GM21381 (cell line): ENCODE measurements around the gene TRIM44.

Experiments
- ATAC-seq: cut with Tn5 transposase; IDR thresholded peaks from one replicate; pipeline ENCODE4 v1.9.1; 2021; ENCODE audit warnings: mild to moderate bottlenecking, moderate library complexity; ENCODE audit not compliant: unreplicated experiment

Gene TRIM44

GRCh38 chr11:35662649-35663407, at the start of gene TRIM44:
TSS of gene TRIM44 (plus strand) at chr11:35662775. CDS start at chr11:35663112, 337 bp downstream.
- peak; percentile 91 for ATAC-seq

- no peak for ATAC-seq
Measured at GRCh38 chr11:35614939-35615569, 47.5 kb upstream of the TRIM44 start.

- ATAC-seq: no peak
Measured at GRCh38 chr11:35615921-35616900, 46.4 kb upstream of the TRIM44 start.

GRCh38 chr11:35617316-35617686, 45.3 kb upstream of the TRIM44 start:
- ATAC-seq: no peak

GRCh38 chr11:35617687-35618496, 44.7 kb upstream of the TRIM44 start, which contains the start of gene FJX1:
TSS of gene FJX1 (plus strand) at chr11:35618460. CDS start at chr11:35618637, 177 bp downstream.
- ATAC-seq: peak; percentile 36

- peak; percentile 33 for ATAC-seq
Measured at GRCh38 chr11:35618497-35619115, 44.0 kb upstream of the TRIM44 start.

GRCh38 chr11:35619116-35619854, 43.3 kb upstream of the TRIM44 start:
- peak; percentile 36 for ATAC-seq

- no peak for ATAC-seq
Measured at GRCh38 chr11:35619855-35620640, 42.5 kb upstream of the TRIM44 start.

- no peak for ATAC-seq
Measured at GRCh38 chr11:35620795-35621194, 41.8 kb upstream of the TRIM44 start.

GRCh38 chr11:35621620-35622019, 41.0 kb upstream of the TRIM44 start:
- ATAC-seq: no peak

GRCh38 chr11:35622070-35622469, 40.5 kb upstream of the TRIM44 start:
- ATAC-seq: no peak

- ATAC-seq: no peak
Measured at GRCh38 chr11:35623621-35624168, 38.9 kb upstream of the TRIM44 start.

GRCh38 chr11:35624316-35624715, 38.3 kb upstream of the TRIM44 start:
- no peak for ATAC-seq

- ATAC-seq: no peak
Measured at GRCh38 chr11:35624781-35625180, 37.8 kb upstream of the TRIM44 start.

- ATAC-seq: no peak
Measured at GRCh38 chr11:35626501-35626900, 36.1 kb upstream of the TRIM44 start.

- no peak for ATAC-seq
Measured at GRCh38 chr11:35629511-35629910, 33.1 kb upstream of the TRIM44 start.

GRCh38 chr11:35629914-35630313, 32.7 kb upstream of the TRIM44 start:
- ATAC-seq: no peak

GRCh38 chr11:35631891-35632290, 30.7 kb upstream of the TRIM44 start:
- ATAC-seq: no peak
